ENCODE data around the gene CHMP4B. TPM values are rescaled to one million over a fixed set of nuclear protein-coding genes. Genes with fewer than 3 reads are reported as not detected.

Gene CHMP4B
- total and polyA plus RNA-seq, 2 donors (not counting 1 experiment from before 2014, with no cell fraction given): 62.3 to 83.9 TPM

GRCh38 chr20:33812152-33812849 is 1.2 kb downstream of the CHMP4B start:
- WGBS (ENCODE audit: insufficient coverage): 1% methylated on average over 10 of the region's 14 CpGs
- TF ChIP-seq CTCF (IDR thresholded peaks at IDR 0.05) (no peak), EZH2 (IDR thresholded peaks at IDR 0.05; ENCODE audit: borderline replicate concordance, insufficient read depth, low read depth, low read length, poor library complexity, severe bottlenecking) (no peak)
- DNase-seq (peak; percentile 37), ATAC-seq (ENCODE audit: low read depth) (no peak)
- Mint-ChIP-seq H3K27ac (peak overlapping the region; percentile 96), H3K27me3 (no peaks in the 10 kb centered on the region), H3K9me3 (ENCODE audit: insufficient read depth) (no peaks in the 10 kb centered on the region), H3K4me1 (peaks cover 55% of the 10 kb centered on the region), H3K4me3 (peak overlapping the region; percentile 97)
- H3K4me2 ChIP-seq (replicated peaks; ENCODE audit: low read depth, low read length, poor library complexity, severe bottlenecking): peak overlapping the region; percentile 98
- H3K9me3 ChIP-seq (ENCODE audit: control extremely low read depth in 1 of 3, control insufficient read depth in 2 of 3, insufficient read depth in 1 of 3, low read length in 2 of 3): no peaks in the 10 kb centered on the region
- peak overlapping the region; percentile 93 for H3K9ac ChIP-seq (ENCODE audit: low read length)
- intact Hi-C loops (cut with micrococcal nuclease): loop anchor here (5.0 to 10.0 kb wide), 4 partner anchors 258 to 1705 kb away; partner anchors contain the start of genes TM9SF4 and UQCC1
- H2AFZ ChIP-seq (ENCODE audit: insufficient read depth, low read depth, low read length, poor library complexity, severe bottlenecking): peak overlapping the region; percentile 82
- peak overlapping the region; percentile 65 to 90 for H3K27ac ChIP-seq (ENCODE audit: low read length in 2 of 2)
- peaks cover 67% of the 10 kb centered on the region for H3K79me2 ChIP-seq (ENCODE audit: control insufficient read depth, insufficient read depth, low read length)
- H3K4me1 ChIP-seq (ENCODE audit: control insufficient read depth in 2 of 2, insufficient read depth in 2 of 2, low read length in 2 of 2): peaks cover 23 to 30% of the 10 kb centered on the region in 2 donors
- POLR2A ChIA-PET: interaction anchor here (1.0 to 2.1 kb wide), 4 partner anchors 47 to 181 kb away, joined by 3 to 6 read pairs (median 4); partner anchors contain the start of gene RALY
- H3K4me3 ChIP-seq (ENCODE audit: control extremely low read depth in 1 of 5, extremely low read depth in 1 of 5, insufficient read depth in 1 of 5, low read depth in 2 of 5, low read length in 4 of 5): peak overlapping the region; percentile 86 to 97 (median 92)
- H3K27me3 ChIP-seq (replicated peaks in 1 of 4; ENCODE audit: control extremely low read depth in 1 of 4, control insufficient read depth in 3 of 4, insufficient read depth in 4 of 4, low read length in 3 of 4): no peaks in the 10 kb centered on the region
- H3K36me3 ChIP-seq (replicated peaks in 1 of 2; ENCODE audit: control extremely low read depth in 1 of 2, control insufficient read depth in 1 of 2, extremely low read depth in 1 of 2, insufficient read depth in 2 of 2, low read length in 1 of 2): peaks cover 0 to 15% of the 10 kb centered on the region in 2 experiments
- CTCF ChIA-PET: interaction anchor here (1.0 to 3.3 kb wide), 4 partner anchors 33 to 258 kb away, joined by 3 to 21 read pairs (median 6); partner anchors contain the start of gene ZNF341
- peaks cover 60% of the 10 kb centered on the region for H4K20me1 ChIP-seq (ENCODE audit: control insufficient read depth, insufficient read depth, low read length, poor library complexity, severe bottlenecking)

All from B cell (primary cell).